K562 (cell line): Measurements from ENCODE around the gene CD6. TPM values are rescaled to one million over a fixed set of nuclear protein-coding genes. Genes with fewer than 3 reads are reported as not detected.

Source experiments
- ATAC-seq: fragments of 200-7000 bp; cut with Tn5 transposase; 3 replicates; pipeline ENCODE4 v1.9.1; 2020; ENCODE audit warnings: moderate library complexity
- BruUV-seq: library from RNA; stranded (reverse); fragments of 400-500 nt; replicated peaks from 2 replicates; lab custom pipeline; 2021; lab: Mats Ljungman, UMichigan
- CTCF ChIA-PET: fragments of 300-600 bp; formaldehyde crosslinking; extraction: SDS; loops from one replicate; lab custom pipeline; 2021; ENCODE audit warnings: low intra/inter-chr PET ratio; lab: Yijun Ruan, JAX
- POLR2A ChIA-PET: fragments of 300-600, 350-650 bp; sonication (Branson Sonifier 250); formaldehyde crosslinking; extraction: SDS; loops from one replicate; lab custom pipeline; 2021; ENCODE audit warnings: antibody characterized with exemption, inconsistent platforms; lab: Yijun Ruan, JAX
- DNase-seq, 4 experiments: peaks; one replicate each; pipeline versions ENCODE4 v3.0.0 to v3.0.0-alpha.2; 2011 to 2018; ENCODE audit warnings: low spot score in 3 of 4, mixed read lengths in 3 of 4; ENCODE audit errors: extremely low read depth in 1 of 4
- FAIRE-seq: peaks from 2 replicates; lab custom pipeline; 2011; peaks lifted over from hg19 to GRCh38; lab: Jason Lieb, UNC
- H2AFZ ChIP-seq: 2 replicates; pipeline ENCODE4 v1.6.0; 2011; ENCODE audit warnings: low read depth, low read length, control low read depth, inconsistent platforms
- H3K27ac ChIP-seq: fragments of 200-600 bp; 3 replicates; pipeline ENCODE4 v1.8.0; 2011; ENCODE audit warnings: low read depth, mild to moderate bottlenecking, control low read depth, inconsistent platforms, low read length, moderate library complexity, mixed read lengths; ENCODE audit errors: extremely low read depth
- H3K27me3 ChIP-seq, 2 experiments: fragments of 300-600 bp in 1 of 2; 2 replicates in 1 of 2; 3 replicates in 1 of 2; pipeline versions ENCODE4 v1.6.0 to v1.8.0; 2011; ENCODE audit warnings: inconsistent platforms in 2 of 2, low read length in 2 of 2, mild to moderate bottlenecking in 1 of 2, mixed read lengths in 1 of 2, moderate library complexity in 1 of 2; ENCODE audit not compliant: control insufficient read depth in 2 of 2, insufficient read depth in 2 of 2
- H3K36me3 ChIP-seq: fragments of 300-600 bp; 3 replicates; pipeline ENCODE4 v1.8.0; 2011; ENCODE audit warnings: mild to moderate bottlenecking, low read length, inconsistent platforms; ENCODE audit not compliant: control insufficient read depth, insufficient read depth
- H3K4me1 ChIP-seq, 2 experiments: fragments of 200-600 bp in 1 of 2; replicated peaks in 1 of 2; 2 replicates in 1 of 2; 3 replicates in 1 of 2; pipeline versions ENCODE4 v1.5.1 to v1.8.0; 2011; ENCODE audit warnings: inconsistent platforms in 2 of 2, low read length in 2 of 2, mild to moderate bottlenecking in 1 of 2, mixed read lengths in 1 of 2, moderate library complexity in 1 of 2; ENCODE audit not compliant: control insufficient read depth in 2 of 2, insufficient read depth in 2 of 2
- H3K4me2 ChIP-seq: 2 replicates; pipeline ENCODE4 v1.6.1; 2011; ENCODE audit warnings: low read length, control low read depth, inconsistent platforms, mixed read lengths; ENCODE audit not compliant: insufficient read depth
- H3K4me3 ChIP-seq: fragments of 200-600 bp; sonication (generic), shearing (Covaris generic); 2 replicates; pipeline ENCODE4 v1.5.1; 2016; ENCODE audit warnings: control low read depth, inconsistent platforms
- H3K79me2 ChIP-seq: fragments of 200-600 bp; 3 replicates; pipeline ENCODE4 v1.8.0; 2011; ENCODE audit warnings: low read length, inconsistent platforms; ENCODE audit not compliant: control insufficient read depth, insufficient read depth
- H3K9ac ChIP-seq, 2 experiments: 2 replicates each; pipeline versions ENCODE4 v1.6.0 to v1.6.1; 2011; ENCODE audit warnings: low read depth in 2 of 2, low read length in 2 of 2, control low read depth in 1 of 2, inconsistent platforms in 1 of 2, mild to moderate bottlenecking in 1 of 2, mixed read lengths in 1 of 2; ENCODE audit not compliant: insufficient read depth in 1 of 2
- H3K9me1 ChIP-seq: one replicate; pipeline ENCODE4 v1.6.0; 2011; ENCODE audit warnings: inconsistent platforms, mild to moderate bottlenecking, low read length, moderate library complexity; ENCODE audit not compliant: control insufficient read depth, insufficient read depth
- H3K9me3 ChIP-seq: replicated peaks from 2 replicates; pipeline ENCODE4 v1.5.1; 2011; ENCODE audit warnings: low read depth, low read length, inconsistent platforms; ENCODE audit not compliant: control insufficient read depth, insufficient read depth
- H4K20me1 ChIP-seq: replicated peaks from 2 replicates; pipeline ENCODE4 v1.6.1; 2011; ENCODE audit warnings: low read length, inconsistent platforms, mixed read lengths; ENCODE audit not compliant: control insufficient read depth, insufficient read depth
- ERF ChIP-seq: fragments of 450-650 bp; formaldehyde crosslinking; IDR thresholded peaks from 2 replicates; pipeline ENCODE4 v1.4.0; 2020; ENCODE audit warnings: mild to moderate bottlenecking, mixed read lengths
- MCM5 ChIP-seq: fragments of 450-650 bp; IDR thresholded peaks from 2 replicates; pipeline ENCODE4 v1.6.1; 2016; ENCODE audit warnings: low read depth
- SIN3B ChIP-seq: fragments of 450-650 bp; IDR thresholded peaks from 2 replicates; pipeline ENCODE4 v1.6.1; 2017; ENCODE audit warnings: low read depth, mild to moderate bottlenecking, moderate library complexity
- STAT5B ChIP-seq: fragments of 250-450 bp; sonication (Bioruptor Pico); IDR thresholded peaks from 2 replicates; pipeline ENCODE4 v1.8.0; 2021; ENCODE audit warnings: mild to moderate bottlenecking, inconsistent platforms
- ZNF512 ChIP-seq: IDR thresholded peaks from 2 replicates; pipeline ENCODE4 v1.6.1; 2016; ENCODE audit warnings: missing genetic modification characterization, missing compliant biosample characterization
- ZNF518B ChIP-seq: fragments of 250-450 bp; sonication (Bioruptor Pico); IDR thresholded peaks from 2 replicates; pipeline ENCODE4 v1.5.0; 2021; ENCODE audit warnings: mild to moderate bottlenecking, moderate library complexity
- WGBS: fragments of 100-300 bp; shearing (Covaris generic); methylation state at CpG from one replicate; pipeline ENCODE4 v1.1.6; 2016; ENCODE audit warnings: low coverage, mixed read lengths; ENCODE audit not compliant: insufficient coverage; ENCODE audit errors: missing lambda C conversion rate; 5-methylcytosine and 5-hydroxymethylcytosine counted together
- in situ Hi-C: fragments of 300-500 bp; cut with MboI; formaldehyde crosslinking; loops from 4 replicates; pipeline ENCODE4 v1.15.0; 2018; ENCODE audit warnings: inconsistent platforms, mixed read lengths
- intact Hi-C: fragments of 100-400 bp; cut with micrococcal nuclease; formaldehyde crosslinking; loops from 2 replicates; pipeline ENCODE4 v1.14.2; 2022
- polyA plus RNA-seq, 8 experiments: library from polyadenylated mRNA; depleted of rRNA in 4 of 8; stranded (reverse) in 5 of 8; unstranded in 3 of 8; fragments of >200 nt; fragmentation: Nextera tagmentation in 2 of 8; fragmentation: Illumina TruSeq in 1 of 8; extraction: Ambion mirVana in 2 of 8; extraction: Trizol in 1 of 8; gene quantifications; 2 replicates each; pipeline versions ENCODE4 v1.2.1 to v1.2.3, GENCODE V29; 2011 to 2014; ENCODE audit warnings: inconsistent platforms in 1 of 8, missing spikeins in 1 of 8
- total RNA-seq, 7 experiments: library from RNA; depleted of rRNA in 6 of 7; stranded (reverse); fragments of >200 nt in 6 of 7; fragmentation: Illumina TruSeq in 2 of 7; extraction: Trizol in 2 of 7; gene quantifications; 2 replicates each; pipeline versions ENCODE4 v1.2.1 to v1.2.3, GENCODE V29; 2011 to 2021; ENCODE audit warnings: low replicate concordance in 1 of 7
- TF ChIP-seq, protein P1 (sequence below): fragments of 250-450 bp; sonication (Bioruptor Pico); IDR thresholded peaks from 2 replicates; pipeline ENCODE4 v1.8.0; 2021; ENCODE audit warnings: moderate library complexity, mild to moderate bottlenecking, inconsistent platforms

The CD6 gene
- total and polyA plus RNA-seq, 9 of the 15 experiments (the other 6 are each of a cell fraction or from before 2014, with no cell fraction given): 0.84 TPM; not detected in 8

DNA sequence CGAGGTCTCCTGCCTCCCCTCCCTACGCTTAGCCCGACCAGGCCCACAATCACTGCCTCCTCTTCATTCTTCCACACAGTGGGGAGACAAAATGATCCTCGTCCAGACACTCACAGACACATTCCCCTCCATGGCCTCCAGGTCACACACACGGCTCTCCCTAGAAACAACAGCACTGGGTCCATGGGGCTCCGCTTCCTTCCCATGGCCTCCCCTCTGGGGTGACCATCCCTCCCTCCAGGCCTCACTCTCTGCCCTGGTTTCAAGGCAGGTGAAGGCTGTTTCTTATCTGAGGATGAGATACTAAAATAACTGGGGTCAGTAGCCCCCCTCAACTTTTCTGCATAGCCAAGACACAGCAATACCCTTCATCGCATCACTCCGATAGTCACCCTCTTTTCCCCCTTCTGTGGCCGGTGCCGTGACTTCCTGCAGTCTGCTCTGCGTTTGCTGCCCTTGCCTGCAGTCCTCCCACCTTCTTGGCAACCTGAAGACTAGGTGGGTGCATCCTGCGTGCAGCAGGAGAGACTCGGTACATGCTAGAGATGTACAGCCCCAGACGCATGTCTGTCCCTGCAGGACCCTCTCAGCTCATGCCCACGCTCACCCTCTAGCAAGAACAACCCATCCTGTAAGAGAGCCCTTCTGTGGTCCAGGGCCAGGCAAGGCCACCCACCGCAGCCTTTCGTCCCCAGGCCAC is 55.8 kb downstream of the CD6 start (continued):
- TF ChIP-seq ZNF518B (CRISPR knock-in tag) (no peak), STAT5B (CRISPR knock-in tag) (no peak), MCM5 (no peak), ERF (CRISPR knock-in tag) (no peak)

DNA sequence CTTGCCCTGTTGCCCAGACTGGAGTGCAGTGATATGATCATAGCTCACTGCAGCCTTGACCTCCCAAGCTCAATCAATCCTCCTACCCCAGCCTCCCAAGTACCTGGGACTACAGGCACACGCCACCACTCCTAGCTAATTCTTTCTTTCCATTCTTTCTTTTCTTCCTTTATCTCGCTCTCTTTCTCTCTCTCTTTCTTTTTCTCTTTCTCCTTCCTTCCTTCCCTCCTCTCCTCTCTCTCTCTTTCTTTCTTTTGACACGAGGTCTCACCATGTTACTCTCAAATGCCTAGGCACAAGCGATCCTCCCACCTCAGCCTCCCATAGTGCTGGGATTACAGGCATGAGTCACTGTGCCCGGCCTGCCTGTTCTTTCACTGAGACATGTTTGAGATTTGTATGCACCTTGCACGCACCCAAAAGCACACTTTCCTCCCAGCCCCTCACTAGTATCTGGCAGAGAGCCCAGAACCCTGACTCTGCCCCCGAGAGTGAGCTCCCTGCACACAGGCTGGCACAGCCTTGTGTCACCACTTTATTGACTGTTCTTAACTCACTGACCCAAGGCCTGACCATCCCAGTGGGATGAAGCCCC is 56.8 kb downstream of the CD6 start:
- H3K27ac ChIP-seq: no peak overlapping the region
- no TSS peak for BruUV-seq
- no peak for ATAC-seq

More for the DNA sequence above, 56.8 kb downstream of the CD6 start:
- Histone ChIP-seq H3K9me1 (no peaks in the 10 kb centered on the region), H3K9ac (no peak overlapping the region), H3K4me2 (no peak overlapping the region), H3K4me1 (no peaks in the 10 kb centered on the region), H3K9me3 (no peaks in the 10 kb centered on the region), H4K20me1 (0 out of 2 replicates have a peak, but pooled peaks cover 10% of the 10 kb centered on the region), H3K79me2 (no peaks in the 10 kb centered on the region), H3K27me3 (peaks cover 35 to 42% of the 10 kb centered on the region in 2 experiments), H3K36me3 (no peaks in the 10 kb centered on the region), H3K4me3 (no peak overlapping the region), H2AFZ (no peak overlapping the region)
- POLR2A ChIA-PET: no interaction called here
- in situ Hi-C loops: no loop called here
- intact Hi-C loops: no loop called here
- CTCF ChIA-PET: no interaction called here
- no peak for FAIRE-seq
- WGBS: 3% methylated on average over 7 of the region's 7 CpGs
- no peak for DNase-seq
- TF ChIP-seq SIN3B (no peak), ZNF512 (peak; percentile 61; the same call in 1 of the 2 replicates)
- TF ChIP-seq, protein P1, sequence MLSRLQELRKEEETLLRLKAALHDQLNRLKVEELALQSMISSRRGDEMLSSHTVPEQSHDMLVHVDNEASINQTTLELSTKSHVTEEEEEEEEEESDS (CRISPR knock-in tag): no peak
